IMR-90 (cell line): ENCODE data around the gene FBXW11. TPM values are rescaled to one million over a fixed set of nuclear protein-coding genes. Genes with fewer than 3 reads are reported as not detected.

ENCODE experiments used
- ATAC-seq: fragments of 200-7000 bp; cut with Tn5 transposase; 2 replicates; pipeline ENCODE4 v1.9.1; 2020; ENCODE audit warnings: low read depth, mild to moderate bottlenecking, moderate library complexity
- BruUV-seq: library from RNA; stranded (reverse); fragments of 400-500 nt; replicated peaks from 2 replicates; lab custom pipeline; 2021; lab: Mats Ljungman, UMichigan
- CTCF ChIA-PET: fragments of 300-600 bp; formaldehyde crosslinking; extraction: SDS; loops from one replicate; lab custom pipeline; 2021; ENCODE audit warnings: antibody characterized with exemption; lab: Yijun Ruan, JAX
- POLR2A ChIA-PET: fragments of 300-600 bp; sonication (Branson Sonifier 250); formaldehyde crosslinking; loops from one replicate; lab custom pipeline; 2022; ENCODE audit warnings: antibody characterized with exemption; ENCODE audit not compliant: unreplicated experiment; lab: Charles Lee
- DNase-seq: peaks from one replicate; pipeline ENCODE4 v3.0.0; 2013
- H2AFZ ChIP-seq: replicated peaks from 2 replicates; pipeline ENCODE3; 2013; ENCODE audit warnings: low read length, mild to moderate bottlenecking; ENCODE audit not compliant: poor library complexity
- H2AK5ac ChIP-seq: 2 replicates; pipeline ENCODE4 v1.6.1; 2013; ENCODE audit warnings: low read depth, low read length, inconsistent platforms
- H2AK9ac ChIP-seq: replicated peaks from 2 replicates; pipeline ENCODE3; 2013; ENCODE audit warnings: mild to moderate bottlenecking, low read depth, low read length, moderate library complexity; ENCODE audit not compliant: poor library complexity
- H2BK120ac ChIP-seq: 2 replicates; pipeline ENCODE4 v1.6.1; 2013; ENCODE audit warnings: low read depth, low read length, inconsistent platforms
- H2BK15ac ChIP-seq: 3 replicates; pipeline ENCODE4 v1.6.1; 2013; ENCODE audit warnings: low read depth, low read length, inconsistent platforms
- H2BK20ac ChIP-seq: 2 replicates; pipeline ENCODE4 v1.6.1; 2013; ENCODE audit warnings: low read depth, mild to moderate bottlenecking, inconsistent platforms, low read length, moderate library complexity
- H2BK5ac ChIP-seq: 2 replicates; pipeline ENCODE4 v1.6.1; 2013; ENCODE audit warnings: mild to moderate bottlenecking, low read depth, low read length, inconsistent platforms; ENCODE audit not compliant: poor library complexity, severe bottlenecking
- H3K14ac ChIP-seq: replicated peaks from 2 replicates; pipeline ENCODE4 v1.6.1; 2013; ENCODE audit warnings: low read depth, low read length, inconsistent platforms
- H3K18ac ChIP-seq: 2 replicates; pipeline ENCODE4 v1.6.1; 2013; ENCODE audit warnings: low read depth, low read length, control low read depth
- H3K23ac ChIP-seq: 2 replicates; pipeline ENCODE4 v1.6.1; 2013; ENCODE audit warnings: low read depth, low read length, inconsistent platforms
- H3K27ac ChIP-seq: 2 replicates; pipeline ENCODE4 v1.5.1; 2013; ENCODE audit warnings: mild to moderate bottlenecking, control low read depth, low read length; ENCODE audit not compliant: insufficient read depth
- H3K27me3 ChIP-seq: 2 replicates; pipeline ENCODE4 v1.6.1; 2013; ENCODE audit warnings: low read length; ENCODE audit not compliant: control insufficient read depth, insufficient read depth
- H3K36me3 ChIP-seq: 2 replicates; pipeline ENCODE4 v1.6.1; 2013; ENCODE audit warnings: low read length, mixed read lengths; ENCODE audit not compliant: control insufficient read depth, insufficient read depth
- H3K4ac ChIP-seq: 2 replicates; pipeline ENCODE4 v1.6.1; 2013; ENCODE audit warnings: low read depth, low read length, inconsistent platforms
- H3K4me1 ChIP-seq: 2 replicates; pipeline ENCODE4 v1.6.1; 2013; ENCODE audit warnings: low read length, mixed read lengths; ENCODE audit not compliant: control insufficient read depth, insufficient read depth
- H3K4me2 ChIP-seq: 2 replicates; pipeline ENCODE4 v1.6.1; 2013; ENCODE audit warnings: low read depth, mild to moderate bottlenecking, control low read depth, low read length, moderate library complexity
- H3K4me3 ChIP-seq: 2 replicates; pipeline ENCODE4 v1.5.1; 2013; ENCODE audit warnings: low read depth, mild to moderate bottlenecking, control low read depth, low read length, moderate library complexity; ENCODE audit not compliant: insufficient read depth
- H3K56ac ChIP-seq: 2 replicates; pipeline ENCODE4 v1.6.1; 2013; ENCODE audit warnings: low read length, inconsistent platforms; ENCODE audit not compliant: insufficient read depth; ENCODE audit errors: extremely low read depth
- H3K79me1 ChIP-seq, 2 experiments: 2 replicates each; pipeline ENCODE4 v1.6.1; 2013; ENCODE audit warnings: low read length in 2 of 2, inconsistent platforms in 1 of 2, low read depth in 1 of 2
- H3K9ac ChIP-seq: 2 replicates; pipeline ENCODE4 v1.6.1; 2013; ENCODE audit warnings: low read depth, low read length, control low read depth
- H3K9me1 ChIP-seq: 2 replicates; pipeline ENCODE4 v1.6.1; 2013; ENCODE audit warnings: low read length, inconsistent platforms; ENCODE audit not compliant: insufficient read depth
- H3K9me3 ChIP-seq: 2 replicates; pipeline ENCODE4 v1.6.1; 2013; ENCODE audit warnings: low read length; ENCODE audit not compliant: control insufficient read depth, insufficient read depth
- H4K20me1 ChIP-seq: 2 replicates; pipeline ENCODE4 v1.6.1; 2013; ENCODE audit warnings: low read length, inconsistent platforms; ENCODE audit not compliant: insufficient read depth
- H4K5ac ChIP-seq: 2 replicates; pipeline ENCODE4 v1.6.1; 2013; ENCODE audit warnings: mild to moderate bottlenecking, low read depth, low read length, control low read depth
- H4K8ac ChIP-seq, 2 experiments: 2 replicates each; pipeline ENCODE4 v1.6.1; 2013; ENCODE audit warnings: low read depth in 2 of 2, low read length in 2 of 2, control low read depth in 1 of 2, inconsistent platforms in 1 of 2
- H4K91ac ChIP-seq: 2 replicates; pipeline ENCODE4 v1.6.1; 2013; ENCODE audit warnings: low read depth, low read length, inconsistent platforms; ENCODE audit not compliant: insufficient read depth
- CEBPB ChIP-seq: IDR thresholded peaks from 2 replicates; pipeline ENCODE4 v1.6.1; 2012; ENCODE audit warnings: low read depth, low read length, improper control_type of control experiment
- CHD1 ChIP-seq: IDR thresholded peaks from 2 replicates; pipeline ENCODE4 v1.6.1; 2012; ENCODE audit warnings: low read depth, low read length, improper control_type of control experiment
- FOS ChIP-seq: fragments of 150-350 bp; IDR thresholded peaks from 2 replicates; pipeline ENCODE4 v1.6.1; 2016; ENCODE audit warnings: low read depth, low read length
- MAFK ChIP-seq: IDR thresholded peaks from 2 replicates; pipeline ENCODE4 v1.6.1; 2012; ENCODE audit warnings: low read depth, low read length, improper control_type of control experiment
- MAZ ChIP-seq: IDR thresholded peaks from 2 replicates; pipeline ENCODE4 v1.6.1; 2012; ENCODE audit warnings: low read depth, mild to moderate bottlenecking, low read length, improper control_type of control experiment, moderate library complexity, borderline replicate concordance
- MXI1 ChIP-seq: IDR thresholded peaks from 2 replicates; pipeline ENCODE4 v1.6.1; 2012; ENCODE audit warnings: low read depth, mild to moderate bottlenecking, low read length, moderate library complexity, borderline replicate concordance
- NFE2L2 ChIP-seq: fragments of 150-350 bp; IDR thresholded peaks from 2 replicates; pipeline ENCODE4 v1.6.1; 2016; ENCODE audit warnings: low read depth, mild to moderate bottlenecking, low read length
- POLR2A ChIP-seq: IDR thresholded peaks from 2 replicates; pipeline ENCODE4 v1.6.1; 2012; ENCODE audit warnings: mild to moderate bottlenecking, low read depth, low read length
- RAD21 ChIP-seq: IDR thresholded peaks from 2 replicates; pipeline ENCODE4 v1.6.1; 2012; ENCODE audit warnings: low read length, improper control_type of control experiment
- RCOR1 ChIP-seq: IDR thresholded peaks from 2 replicates; pipeline ENCODE4 v1.6.1; 2012; ENCODE audit warnings: mild to moderate bottlenecking, low read length, improper control_type of control experiment; ENCODE audit not compliant: insufficient replicate concordance
- RFX5 ChIP-seq: IDR thresholded peaks from 2 replicates; pipeline ENCODE4 v1.8.0; 2012; ENCODE audit warnings: low read depth, mild to moderate bottlenecking, low read length, moderate library complexity
- SMC3 ChIP-seq: fragments of 150-350 bp; IDR thresholded peaks from 2 replicates; pipeline ENCODE4 v1.6.1; 2016; ENCODE audit warnings: low read depth, mild to moderate bottlenecking, antibody characterized with exemption, low read length, moderate library complexity
- WGBS, 2 experiments: methylation state at CpG; one replicate each; pipeline versions ENCODE4 v1.1.5 to v1.1.7; 2013; ENCODE audit warnings: missing lambda C conversion rate in 2 of 2; ENCODE audit not compliant: insufficient read length in 1 of 2; ENCODE audit errors: extremely low coverage in 2 of 2; 5-methylcytosine and 5-hydroxymethylcytosine counted together
- dilution Hi-C: fragments of 300-500 bp; cut with HindIII; formaldehyde crosslinking; loops from one replicate; pipeline ENCODE4 v1.14.3; 2018; ENCODE audit warnings: low sequenced_read_pairs; ENCODE audit not compliant: unreplicated experiment
- in situ Hi-C: fragments of 300-500 bp; cut with MboI; formaldehyde crosslinking; loops from 3 replicates; pipeline ENCODE4 v1.14.3; 2019; ENCODE audit warnings: low sequenced_read_pairs, inconsistent platforms, mixed read lengths
- intact Hi-C: fragments of 100-400 bp; cut with micrococcal nuclease; formaldehyde crosslinking; loops from 2 replicates; pipeline ENCODE4 v1.10.0; 2022
- polyA plus RNA-seq, 3 experiments: library from polyadenylated mRNA; depleted of rRNA; stranded (reverse); fragments of >200 nt; gene quantifications; 2 replicates each; pipeline ENCODE4 v1.2.3, GENCODE V29; 2012; ENCODE audit warnings: low replicate concordance in 1 of 3
- total RNA-seq: library from RNA; depleted of rRNA; stranded (reverse); fragments of >200 nt; gene quantifications from 2 replicates; pipeline ENCODE4 v1.2.3, GENCODE V29; 2012
- TF ChIP-seq, protein P1 (sequence below): fragments of 150-350 bp; IDR thresholded peaks from 2 replicates; pipeline ENCODE4 v1.6.1; 2016; ENCODE audit warnings: low read depth, mild to moderate bottlenecking, low read length, moderate library complexity, borderline replicate concordance
- TF ChIP-seq, protein P2 (sequence below): conservative IDR thresholded peaks from 2 replicates; pipeline ENCODE4 v1.5.1; 2012; ENCODE audit warnings: mild to moderate bottlenecking, low read depth, low read length, improper control_type of control experiment
- TF ChIP-seq, protein P3 (sequence below): fragments of 150-350 bp; IDR thresholded peaks from 2 replicates; pipeline ENCODE4 v1.6.1; 2017; ENCODE audit warnings: mild to moderate bottlenecking, antibody characterized with exemption, low read length, low read depth

The FBXW11 gene
- total and polyA plus RNA-seq, 2 of the 4 experiments (the other 2 are of a cell fraction) = 34.3 to 97.1 TPM

DNA sequence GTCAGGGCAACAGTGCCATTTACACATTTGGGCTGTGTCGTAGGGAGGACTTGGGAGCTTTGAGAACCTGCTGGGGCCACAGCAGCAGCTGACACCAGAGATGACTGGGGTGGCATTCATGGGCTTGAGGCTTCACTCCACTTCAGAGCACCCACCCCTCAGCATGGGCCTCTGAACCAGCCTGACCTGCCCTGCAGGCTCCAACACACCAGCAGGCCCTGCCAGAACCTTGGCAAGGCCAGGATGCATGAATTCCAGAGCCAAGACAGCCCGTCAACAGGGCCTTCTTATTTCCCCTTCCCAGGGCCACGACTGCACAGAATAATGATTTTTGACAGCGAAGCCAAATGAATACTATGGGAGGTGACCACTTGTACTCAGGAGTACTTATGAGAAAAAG, 143.8 kb downstream of the FBXW11 start:
- Histone ChIP-seq H3K4ac (no peak overlapping the region), H3K23ac (no peak overlapping the region), H3K27me3 (no peaks in the 10 kb centered on the region), H3K9me3 (no peaks in the 10 kb centered on the region), H4K91ac (no peak overlapping the region), H2BK5ac (no peak overlapping the region), H3K4me1 (peaks cover 2% of the 10 kb centered on the region), H3K4me3 (no peak overlapping the region), H4K8ac (no peak overlapping the region), H2AK9ac (no peak overlapping the region), H2BK120ac (no peak overlapping the region), H3K14ac (no peak overlapping the region), H3K4me2 (no peak overlapping the region), H2BK15ac (no peak overlapping the region), H4K20me1 (no peaks in the 10 kb centered on the region), H3K9ac (no peak overlapping the region), H4K5ac (no peak overlapping the region), H3K79me1 (peaks cover 14 to 19% of the 10 kb centered on the region in 2 experiments; a peak in 3 of 4 replicates), H3K27ac (no peak overlapping the region), H3K56ac (no peak overlapping the region), H2AK5ac (no peak overlapping the region), H2BK20ac (no peak overlapping the region), H2AFZ (no peak overlapping the region), H3K18ac (no peak overlapping the region), H3K36me3 (peaks cover 2% of the 10 kb centered on the region; the same call in 1 of the 2 replicates), H3K9me1 (peaks cover 5% of the 10 kb centered on the region; the same call in 1 of the 2 replicates)
- BruUV-seq = TSS peak; percentile 75
- intact Hi-C loops (no loop called here), in situ Hi-C loops (loop anchor here (25.0 kb wide), 1 partner anchor 425 kb away; no protein-coding TSS in a partner anchor), dilution Hi-C loops (no loop called here)
- TF ChIP-seq, protein P1, sequence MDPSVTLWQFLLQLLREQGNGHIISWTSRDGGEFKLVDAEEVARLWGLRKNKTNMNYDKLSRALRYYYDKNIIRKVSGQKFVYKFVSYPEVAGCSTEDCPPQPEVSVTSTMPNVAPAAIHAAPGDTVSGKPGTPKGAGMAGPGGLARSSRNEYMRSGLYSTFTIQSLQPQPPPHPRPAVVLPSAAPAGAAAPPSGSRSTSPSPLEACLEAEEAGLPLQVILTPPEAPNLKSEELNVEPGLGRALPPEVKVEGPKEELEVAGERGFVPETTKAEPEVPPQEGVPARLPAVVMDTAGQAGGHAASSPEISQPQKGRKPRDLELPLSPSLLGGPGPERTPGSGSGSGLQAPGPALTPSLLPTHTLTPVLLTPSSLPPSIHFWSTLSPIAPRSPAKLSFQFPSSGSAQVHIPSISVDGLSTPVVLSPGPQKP = no peak
- no peak for TF ChIP-seq SMC3
- TF ChIP-seq POLR2A = no peak
- no peak for TF ChIP-seq NFE2L2
- no peak for TF ChIP-seq RAD21
- TF ChIP-seq, protein P2, sequence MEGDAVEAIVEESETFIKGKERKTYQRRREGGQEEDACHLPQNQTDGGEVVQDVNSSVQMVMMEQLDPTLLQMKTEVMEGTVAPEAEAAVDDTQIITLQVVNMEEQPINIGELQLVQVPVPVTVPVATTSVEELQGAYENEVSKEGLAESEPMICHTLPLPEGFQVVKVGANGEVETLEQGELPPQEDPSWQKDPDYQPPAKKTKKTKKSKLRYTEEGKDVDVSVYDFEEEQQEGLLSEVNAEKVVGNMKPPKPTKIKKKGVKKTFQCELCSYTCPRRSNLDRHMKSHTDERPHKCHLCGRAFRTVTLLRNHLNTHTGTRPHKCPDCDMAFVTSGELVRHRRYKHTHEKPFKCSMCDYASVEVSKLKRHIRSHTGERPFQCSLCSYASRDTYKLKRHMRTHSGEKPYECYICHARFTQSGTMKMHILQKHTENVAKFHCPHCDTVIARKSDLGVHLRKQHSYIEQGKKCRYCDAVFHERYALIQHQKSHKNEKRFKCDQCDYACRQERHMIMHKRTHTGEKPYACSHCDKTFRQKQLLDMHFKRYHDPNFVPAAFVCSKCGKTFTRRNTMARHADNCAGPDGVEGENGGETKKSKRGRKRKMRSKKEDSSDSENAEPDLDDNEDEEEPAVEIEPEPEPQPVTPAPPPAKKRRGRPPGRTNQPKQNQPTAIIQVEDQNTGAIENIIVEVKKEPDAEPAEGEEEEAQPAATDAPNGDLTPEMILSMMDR = no peak
- TF ChIP-seq, protein P3, sequence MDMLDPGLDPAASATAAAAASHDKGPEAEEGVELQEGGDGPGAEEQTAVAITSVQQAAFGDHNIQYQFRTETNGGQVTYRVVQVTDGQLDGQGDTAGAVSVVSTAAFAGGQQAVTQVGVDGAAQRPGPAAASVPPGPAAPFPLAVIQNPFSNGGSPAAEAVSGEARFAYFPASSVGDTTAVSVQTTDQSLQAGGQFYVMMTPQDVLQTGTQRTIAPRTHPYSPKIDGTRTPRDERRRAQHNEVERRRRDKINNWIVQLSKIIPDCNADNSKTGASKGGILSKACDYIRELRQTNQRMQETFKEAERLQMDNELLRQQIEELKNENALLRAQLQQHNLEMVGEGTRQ = no peak
- TF ChIP-seq MAZ = no peak
- no peak for TF ChIP-seq CHD1
- TF ChIP-seq RFX5 = no peak
- no peak for TF ChIP-seq RCOR1
- TF ChIP-seq MAFK = no peak
- no peak for TF ChIP-seq CEBPB
- TF ChIP-seq MXI1 = no peak
- TF ChIP-seq FOS = no peak
- no CpG with 5 or more reads among the region's 4 CpGs for whole genome bisulfite sequencing, 2 experiments
- ChIA-PET POLR2A (no interaction called here), CTCF (interaction anchor here (0.5 kb wide), 1 partner anchor 19 kb away, joined by 6 read pairs; no protein-coding TSS in a partner anchor)
- ATAC-seq (no peak), DNase-seq (no peak)
